ENCODE results near the gene TBC1D3D.
"Not testable (repeated sequence)": the region's sequence is repeated elsewhere in the genome, so short reads cannot be mapped to it uniquely, and the experiment has no call there.

Gene TBC1D3D

GRCh38 chr17:38003676-38004075 is at the start of gene TBC1D3D:
TSS of gene TBC1D3D (plus strand) at chr17:38003976. CDS start at chr17:38005561, 1,585 bp downstream.
- not testable (repeated sequence) for DNase-seq (ENCODE audit: low read depth)

GRCh38 chr17:37988960-37989359 is 14.8 kb upstream of the TBC1D3D start, which contains the start of gene TBC1D3L:
TSS of gene TBC1D3L (minus strand) at chr17:37989060. CDS start at chr17:37987520, 1,540 bp downstream.
- not testable (repeated sequence) for DNase-seq (ENCODE audit: low read depth)

Data from activated T-helper 1 cell treated with Interleukin-2 at 50 U/mL for 16 hours (primary cell).